ENCODE measurements around the gene ABCC1. TPM values are rescaled to one million over a fixed set of nuclear protein-coding genes. Genes with fewer than 3 reads are reported as not detected.
"Not testable (repeated sequence)": the region's sequence is repeated elsewhere in the genome, so short reads cannot be mapped to it uniquely, and the experiment has no call there.

Gene ABCC1
- total RNA-seq, 1 donor from 2014 or later, result 38.7 TPM

- TF ChIP-seq, protein P1, sequence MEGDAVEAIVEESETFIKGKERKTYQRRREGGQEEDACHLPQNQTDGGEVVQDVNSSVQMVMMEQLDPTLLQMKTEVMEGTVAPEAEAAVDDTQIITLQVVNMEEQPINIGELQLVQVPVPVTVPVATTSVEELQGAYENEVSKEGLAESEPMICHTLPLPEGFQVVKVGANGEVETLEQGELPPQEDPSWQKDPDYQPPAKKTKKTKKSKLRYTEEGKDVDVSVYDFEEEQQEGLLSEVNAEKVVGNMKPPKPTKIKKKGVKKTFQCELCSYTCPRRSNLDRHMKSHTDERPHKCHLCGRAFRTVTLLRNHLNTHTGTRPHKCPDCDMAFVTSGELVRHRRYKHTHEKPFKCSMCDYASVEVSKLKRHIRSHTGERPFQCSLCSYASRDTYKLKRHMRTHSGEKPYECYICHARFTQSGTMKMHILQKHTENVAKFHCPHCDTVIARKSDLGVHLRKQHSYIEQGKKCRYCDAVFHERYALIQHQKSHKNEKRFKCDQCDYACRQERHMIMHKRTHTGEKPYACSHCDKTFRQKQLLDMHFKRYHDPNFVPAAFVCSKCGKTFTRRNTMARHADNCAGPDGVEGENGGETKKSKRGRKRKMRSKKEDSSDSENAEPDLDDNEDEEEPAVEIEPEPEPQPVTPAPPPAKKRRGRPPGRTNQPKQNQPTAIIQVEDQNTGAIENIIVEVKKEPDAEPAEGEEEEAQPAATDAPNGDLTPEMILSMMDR (conservative IDR thresholded peaks at IDR 0.05), result no peak
- no peak overlapping the region for H3K27ac Mint-ChIP-seq (ENCODE audit: unreplicated experiment)
- H3K9me3 Mint-ChIP-seq, result peaks cover 19% of the 10 kb centered on the region
- no peak for DNase-seq (ENCODE audit: low read depth, low spot score)
- H3K27me3 Mint-ChIP-seq (ENCODE audit: low read depth), result no peaks in the 10 kb centered on the region
- no peaks in the 10 kb centered on the region for H3K4me1 Mint-ChIP-seq
- peaks cover 7% of the 10 kb centered on the region for H3K36me3 Mint-ChIP-seq (ENCODE audit: low read depth)
- H3K4me3 Mint-ChIP-seq, result no peak overlapping the region
These were observed 211.9 kb downstream of the ABCC1 start for GRCh38 chr16:16161319-16161718.

DNA sequence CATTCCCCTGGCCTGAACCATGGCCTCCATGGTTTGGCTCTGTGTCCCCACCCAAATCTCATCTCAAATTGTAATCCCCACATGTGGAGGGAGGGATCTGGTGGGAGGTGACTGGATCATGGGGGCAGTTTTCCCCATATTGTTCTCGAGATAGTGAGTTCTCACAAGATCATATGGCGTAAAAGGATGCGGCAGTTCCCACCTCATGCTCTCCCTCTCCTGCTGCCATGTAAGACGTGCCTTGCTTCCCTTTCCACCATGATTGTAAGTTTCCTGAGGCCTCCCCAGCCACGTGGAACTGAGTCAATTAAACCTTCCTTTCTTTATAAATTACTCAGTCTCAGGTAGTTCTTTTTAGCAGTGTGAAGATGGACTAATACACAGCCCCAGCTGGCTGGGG, 212.4 kb downstream of the ABCC1 start:
- H3K4me3 Mint-ChIP-seq; DNase-seq (ENCODE audit: low read depth, low spot score); H3K27ac Mint-ChIP-seq (ENCODE audit: unreplicated experiment); H3K4me1 Mint-ChIP-seq; H3K36me3 Mint-ChIP-seq (ENCODE audit: low read depth); H3K27me3 Mint-ChIP-seq (ENCODE audit: low read depth): not testable (repeated sequence)
- H3K9me3 Mint-ChIP-seq, result peaks cover 18% of the 10 kb centered on the region

GRCh38 chr16:16162591-16162990, 213.2 kb downstream of the ABCC1 start:
- no peak overlapping the region for H3K27ac Mint-ChIP-seq (ENCODE audit: unreplicated experiment)
- no peaks in the 10 kb centered on the region for H3K4me1 Mint-ChIP-seq
- H3K9me3 Mint-ChIP-seq, result peaks cover 18% of the 10 kb centered on the region
- no peak overlapping the region for H3K4me3 Mint-ChIP-seq
- no peaks in the 10 kb centered on the region for H3K27me3 Mint-ChIP-seq (ENCODE audit: low read depth)
- H3K36me3 Mint-ChIP-seq (ENCODE audit: low read depth), result peaks cover 7% of the 10 kb centered on the region
- no peak for DNase-seq (ENCODE audit: low read depth, low spot score)
- TF ChIP-seq, protein P1 (conservative IDR thresholded peaks at IDR 0.05), result no peak

DNA sequence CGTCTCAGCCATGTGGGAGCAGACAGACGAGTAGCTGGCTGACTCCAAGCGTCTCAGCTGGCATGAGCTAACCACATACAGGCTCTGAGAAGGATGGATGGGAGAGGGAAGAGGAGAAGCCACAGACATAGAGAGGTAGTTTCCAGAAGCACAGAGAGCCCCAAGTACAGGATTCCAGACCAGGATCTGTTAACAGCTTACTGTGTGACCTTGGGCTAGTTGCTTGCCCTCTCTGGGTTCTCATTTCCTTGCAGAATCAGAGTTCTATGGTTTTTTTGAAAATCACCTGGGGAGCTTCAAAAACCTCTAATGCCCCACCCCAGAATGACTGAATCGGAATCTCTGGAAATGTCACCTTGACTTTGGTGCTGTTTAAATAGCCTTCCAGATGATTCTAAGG, 213.7 kb downstream of the ABCC1 start:
- Mint-ChIP-seq H3K27me3 (ENCODE audit: low read depth) (no peaks in the 10 kb centered on the region), H3K36me3 (ENCODE audit: low read depth) (peaks cover 7% of the 10 kb centered on the region), H3K9me3 (peaks cover 17% of the 10 kb centered on the region), H3K4me1 (no peaks in the 10 kb centered on the region), H3K4me3 (no peak overlapping the region), H3K27ac (ENCODE audit: unreplicated experiment) (peak overlapping the region; percentile 43)
- TF ChIP-seq, protein P1 (conservative IDR thresholded peaks at IDR 0.05), result no peak
- no peak for DNase-seq (ENCODE audit: low read depth, low spot score)

DNA sequence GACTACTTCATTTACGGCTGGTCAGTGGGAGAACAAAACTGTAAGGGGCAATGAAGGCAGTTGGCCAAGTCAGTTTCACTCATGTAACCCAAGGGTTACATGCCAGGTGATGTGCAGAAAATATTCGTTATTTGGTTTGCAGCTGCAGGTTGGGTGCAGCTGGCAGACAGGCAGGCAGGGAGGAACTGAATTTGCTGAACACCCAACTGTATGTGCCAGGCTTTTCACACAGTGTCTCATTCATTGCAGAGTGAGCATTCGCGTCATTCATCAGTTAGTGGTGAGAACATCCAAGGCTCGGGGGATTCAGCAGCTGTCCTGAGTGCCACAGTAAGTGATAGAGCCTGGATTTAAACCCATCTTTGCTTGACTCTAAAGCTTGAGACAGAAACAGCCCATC, 214.2 kb downstream of the ABCC1 start:
- no peak overlapping the region for H3K4me3 Mint-ChIP-seq
- H3K4me1 Mint-ChIP-seq, result no peaks in the 10 kb centered on the region
- TF ChIP-seq, protein P1 (conservative IDR thresholded peaks at IDR 0.05), result no peak
- H3K36me3 Mint-ChIP-seq (ENCODE audit: low read depth), result peaks cover 5% of the 10 kb centered on the region
- no peaks in the 10 kb centered on the region for H3K27me3 Mint-ChIP-seq (ENCODE audit: low read depth)
- no peak for DNase-seq (ENCODE audit: low read depth, low spot score)
- H3K27ac Mint-ChIP-seq (ENCODE audit: unreplicated experiment), result no peak overlapping the region
- H3K9me3 Mint-ChIP-seq, result peaks cover 12% of the 10 kb centered on the region

DNA sequence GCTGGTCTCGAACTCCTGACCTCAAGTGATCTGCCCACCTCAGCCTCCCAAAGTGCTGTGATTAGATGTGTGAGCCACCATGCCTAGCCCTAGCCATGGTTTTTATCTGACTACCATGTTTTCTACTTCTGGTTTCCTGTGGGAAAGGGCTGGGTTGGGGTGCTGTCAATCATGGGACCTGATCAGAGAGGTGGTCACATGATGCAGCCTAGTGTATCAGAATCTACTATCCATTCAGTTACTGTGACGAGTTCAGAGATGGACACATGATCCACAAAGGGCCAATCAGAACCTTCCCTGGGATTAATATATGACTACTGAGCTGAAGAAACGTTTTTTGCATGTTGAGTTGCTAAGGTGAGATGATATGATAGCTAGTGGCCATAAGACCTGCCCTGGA, 214.8 kb downstream of the ABCC1 start:
- DNase-seq (ENCODE audit: low read depth, low spot score), result no peak
- TF ChIP-seq, protein P1 (conservative IDR thresholded peaks at IDR 0.05), result no peak
- Mint-ChIP-seq H3K36me3 (ENCODE audit: low read depth) (peaks cover 3% of the 10 kb centered on the region), H3K4me3 (no peak overlapping the region), H3K4me1 (no peaks in the 10 kb centered on the region), H3K9me3 (peaks cover 7% of the 10 kb centered on the region), H3K27me3 (ENCODE audit: low read depth) (no peaks in the 10 kb centered on the region), H3K27ac (ENCODE audit: unreplicated experiment) (no peak overlapping the region)

Data from neural crest cell (in vitro differentiated cells).